ENCODE data around the gene RCVRN. TPM values are rescaled to one million over a fixed set of nuclear protein-coding genes. Genes with fewer than 3 reads are reported as not detected.

The RCVRN gene
- total and polyA plus RNA-seq, 3 donors from 2014 or later, result 0.32 to 0.63 (median 0.50) TPM

- Histone ChIP-seq H3K9me3 (no peaks in the 10 kb centered on the region), H3K36me3 (ENCODE audit: low read depth, missing control alignments) (no peaks in the 10 kb centered on the region), H3K4me3 (no peak overlapping the region), H3K27ac (peak overlapping the region in 1 of 2 donors; percentile 34), H3K4me1 (peaks cover 8% of the 10 kb centered on the region), H3K27me3 (no peaks in the 10 kb centered on the region)
- intact Hi-C loops (cut with DNase I; ENCODE audit: low total_unique reads), result no loop called here
- 38 to 50% methylated on average over 8 of the region's 8 CpGs for WGBS, 2 donors
- TF ChIP-seq CTCF (IDR thresholded peaks at IDR 0.05), result no peak
- no peak for TF ChIP-seq POLR2A (IDR thresholded peaks at IDR 0.05)
- no peak for DNase-seq
Measured at GRCh38 chr17:9900044-9900594, 5.0 kb downstream of the RCVRN start.

GRCh38 chr17:9899280-9900043, 5.6 kb downstream of the RCVRN start:
- Histone ChIP-seq H3K9me3 (no peaks in the 10 kb centered on the region), H3K36me3 (ENCODE audit: low read depth, missing control alignments) (no peaks in the 10 kb centered on the region), H3K27me3 (no peaks in the 10 kb centered on the region), H3K4me3 (peak overlapping the region in 1 of 2 donors; percentile 30), H3K4me1 (peaks cover 8% of the 10 kb centered on the region), H3K27ac (no peak overlapping the region)
- intact Hi-C loops (cut with DNase I; ENCODE audit: low total_unique reads), result no loop called here
- WGBS, 2 donors, result 66 to 68% methylated on average over 21 of the region's 21 CpGs
- TF ChIP-seq CTCF (IDR thresholded peaks at IDR 0.05) (no peak), POLR2A (IDR thresholded peaks at IDR 0.05) (no peak)
- peak; percentile 55 for DNase-seq

GRCh38 chr17:9898812-9899211, 6.3 kb downstream of the RCVRN start:
- 79 to 89% methylated on average over 8 of the region's 8 CpGs for WGBS, 2 donors
- H3K9me3 ChIP-seq, result no peaks in the 10 kb centered on the region
- H3K27me3 ChIP-seq, result no peaks in the 10 kb centered on the region
- peak overlapping the region in 1 of 2 donors; percentile 30 for H3K4me3 ChIP-seq
- no peaks in the 10 kb centered on the region for H3K36me3 ChIP-seq (ENCODE audit: low read depth, missing control alignments)
- peaks cover 8% of the 10 kb centered on the region for H3K4me1 ChIP-seq
- no peak for DNase-seq
- no peak overlapping the region for H3K27ac ChIP-seq
- intact Hi-C loops (cut with DNase I; ENCODE audit: low total_unique reads), result no loop called here
- TF ChIP-seq CTCF (IDR thresholded peaks at IDR 0.05) (no peak), POLR2A (IDR thresholded peaks at IDR 0.05) (no peak)

- Histone ChIP-seq H3K36me3 (ENCODE audit: low read depth, missing control alignments) (no peaks in the 10 kb centered on the region), H3K27me3 (no peaks in the 10 kb centered on the region), H3K4me3 (no peak overlapping the region), H3K9me3 (no peaks in the 10 kb centered on the region), H3K4me1 (peaks cover 8% of the 10 kb centered on the region), H3K27ac (no peak overlapping the region)
- WGBS, 2 donors, result 83 to 91% methylated on average over 10 to 12 of the region's 13 CpGs
- intact Hi-C loops (cut with DNase I; ENCODE audit: low total_unique reads), result no loop called here
- DNase-seq, result no peak
- no peak for TF ChIP-seq CTCF (IDR thresholded peaks at IDR 0.05)
- TF ChIP-seq POLR2A (IDR thresholded peaks at IDR 0.05), result no peak
Measured at GRCh38 chr17:9897372-9897968, 7.6 kb downstream of the RCVRN start.

All from testis (tissue), 3 donors.